HG03342 (cell line): ENCODE data around the gene COL4A2.

Experiments
- ATAC-seq: cut with Tn5 transposase; IDR thresholded peaks from one replicate; pipeline ENCODE4 v1.9.1; 2021; ENCODE audit warnings: mild to moderate bottlenecking, moderate library complexity; ENCODE audit not compliant: unreplicated experiment

COL4A2 gene

DNA sequence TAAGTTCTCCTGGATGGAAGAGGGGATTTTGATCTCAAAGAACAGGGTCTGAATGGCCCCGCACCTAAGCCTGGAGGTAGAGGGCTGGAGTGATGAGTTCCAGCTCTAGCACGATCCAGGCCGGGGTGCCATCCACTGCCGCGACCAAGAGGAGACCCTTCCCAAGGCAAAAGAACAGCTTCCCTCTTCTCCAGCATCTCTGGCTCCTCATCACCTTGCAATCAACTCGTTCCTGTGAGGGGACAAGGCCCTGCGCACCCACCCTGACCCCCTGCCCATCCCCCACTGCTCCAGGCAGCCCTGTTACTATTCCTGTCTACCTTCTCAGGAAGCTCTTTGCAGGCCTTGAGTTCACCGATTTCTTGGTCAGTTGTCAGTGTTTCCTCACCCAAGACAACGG lies 17.9 kb upstream of the COL4A2 start:
- no peak for ATAC-seq

DNA sequence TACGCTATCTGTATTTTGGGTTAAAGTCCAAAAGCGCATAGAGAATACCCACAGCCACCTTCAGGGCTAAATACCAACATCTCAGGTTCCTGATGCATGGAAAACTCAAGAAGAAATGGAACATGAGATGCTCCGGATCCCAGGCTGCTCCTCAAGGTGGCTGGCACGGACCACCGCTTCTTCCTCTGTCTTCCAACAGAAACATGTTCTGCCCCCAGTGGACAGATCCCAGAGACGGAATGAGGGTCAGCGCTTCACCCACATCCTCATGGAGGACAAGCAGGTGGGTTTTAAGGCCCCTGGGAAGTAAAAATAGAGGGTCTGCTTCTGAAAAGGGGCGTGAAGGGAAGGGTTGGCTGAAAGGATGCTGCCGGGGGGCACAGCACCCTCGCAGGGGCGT lies 17.4 kb upstream of the COL4A2 start:
- no peak for ATAC-seq

DNA sequence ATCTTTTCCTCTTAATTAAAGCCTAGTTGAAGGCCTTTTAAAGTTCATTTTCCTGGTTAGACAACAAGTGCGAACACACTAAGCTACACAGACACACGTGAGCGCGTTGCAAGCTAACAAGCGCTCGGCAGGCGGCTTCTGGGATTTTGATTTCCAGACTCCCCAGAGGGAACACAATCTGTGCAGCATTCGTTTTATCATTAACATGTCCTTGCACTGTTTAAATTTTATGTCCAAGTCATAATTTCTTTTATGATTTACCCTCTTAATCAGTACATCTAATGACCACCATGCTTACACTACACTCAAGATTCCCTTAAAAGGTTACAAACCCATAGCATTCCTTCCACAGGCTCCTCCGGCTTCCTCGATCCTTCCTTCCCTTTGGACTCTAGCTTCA lies 16.9 kb upstream of the COL4A2 start:
- no peak for ATAC-seq

DNA sequence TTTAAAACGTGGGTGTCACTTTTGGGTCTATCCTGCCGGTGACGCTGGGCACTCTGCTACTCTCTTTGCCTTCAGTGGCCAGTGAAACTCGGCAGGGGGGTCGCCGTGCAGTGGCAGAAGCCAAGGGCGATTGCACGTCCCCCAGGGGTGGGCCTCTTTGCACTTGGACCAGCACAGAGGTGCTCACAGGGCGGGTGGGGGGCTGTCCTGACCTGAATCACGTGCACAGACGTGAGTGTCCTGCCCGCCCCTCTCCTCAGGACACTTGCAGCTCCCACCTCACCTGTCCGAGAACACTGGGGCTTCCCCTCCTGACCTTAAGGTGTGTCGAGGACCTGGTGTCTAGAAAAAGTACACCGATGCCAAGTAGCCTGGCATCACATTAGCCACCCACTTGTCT lies 16.3 kb upstream of the COL4A2 start:
- ATAC-seq = no peak

DNA sequence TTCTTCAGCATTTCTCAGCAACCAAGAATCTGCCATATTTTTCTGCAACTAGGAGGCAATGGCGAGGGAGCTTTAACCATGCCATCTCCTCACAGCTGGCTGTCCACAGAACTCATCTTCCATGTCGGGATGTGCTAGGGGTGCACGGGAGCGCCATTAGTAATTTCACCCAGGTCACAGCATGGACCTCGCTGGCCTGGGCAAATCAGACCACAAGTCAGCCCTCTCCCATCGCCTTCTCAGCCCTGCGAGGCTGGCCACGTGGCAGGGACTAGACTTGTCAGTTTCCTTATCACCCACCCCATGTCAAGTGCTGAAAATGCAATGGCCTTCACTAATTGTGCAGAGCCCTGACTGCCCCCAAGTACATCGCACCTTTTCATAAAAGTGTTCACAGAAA lies 15.8 kb upstream of the COL4A2 start:
- no peak for ATAC-seq

DNA sequence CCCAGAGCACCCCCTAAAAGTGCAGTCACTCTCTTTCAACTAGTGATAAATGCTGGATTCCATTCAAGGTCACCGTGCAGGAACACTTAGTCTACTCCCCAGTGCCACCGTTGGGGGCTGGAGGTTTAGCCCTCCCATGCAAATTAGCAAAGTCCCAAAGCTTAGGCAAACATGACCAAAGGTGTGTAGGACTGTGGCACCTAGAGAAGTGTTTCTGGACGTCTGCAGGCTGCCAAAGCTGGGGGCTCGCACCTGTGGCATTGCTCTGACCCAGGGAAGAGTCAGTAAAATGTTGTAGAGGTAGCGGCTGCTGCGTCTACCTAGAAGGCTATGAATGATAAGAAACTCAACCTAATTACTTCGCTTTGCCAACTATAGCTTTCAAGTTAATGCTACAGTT lies 14.0 kb upstream of the COL4A2 start:
- no peak for ATAC-seq

DNA sequence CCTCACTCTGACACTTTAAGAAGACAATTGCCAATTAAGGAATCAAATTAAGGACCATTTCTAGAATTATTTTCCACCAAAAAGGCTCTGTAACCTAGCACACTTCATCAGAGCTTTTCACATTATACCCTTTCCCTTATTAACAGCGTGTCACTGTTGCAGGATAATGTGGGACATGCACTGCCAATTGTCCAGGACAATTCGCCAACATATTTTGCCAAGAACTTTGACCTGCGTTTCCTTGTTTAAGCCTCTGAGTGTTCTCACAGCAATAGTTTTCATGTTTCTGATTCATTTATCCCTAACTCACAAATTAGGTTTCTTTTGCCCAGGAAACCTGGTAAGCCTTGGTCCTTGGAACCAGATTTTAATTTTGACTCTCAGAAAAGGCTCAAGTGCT lies 13.4 kb upstream of the COL4A2 start:
- ATAC-seq = no peak

DNA sequence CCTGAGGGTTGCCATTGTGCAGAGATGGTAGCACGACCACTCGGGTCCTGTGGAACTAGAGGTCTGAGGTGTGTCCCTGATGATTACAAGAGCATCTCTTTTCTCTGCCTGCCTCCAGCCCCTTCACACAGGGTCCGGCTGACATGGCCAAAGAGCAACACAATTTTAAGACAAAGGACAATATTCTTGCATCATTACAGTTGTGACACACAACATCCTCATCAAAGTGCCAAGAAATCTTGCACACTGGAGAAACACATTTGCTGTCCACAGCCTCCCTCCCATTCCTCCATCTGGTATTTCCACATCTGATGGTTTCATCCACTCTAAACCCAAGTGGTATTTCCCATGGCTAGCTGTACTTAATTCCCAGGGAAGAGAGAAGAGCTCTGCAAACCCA lies 12.9 kb upstream of the COL4A2 start:
- no peak for ATAC-seq

DNA sequence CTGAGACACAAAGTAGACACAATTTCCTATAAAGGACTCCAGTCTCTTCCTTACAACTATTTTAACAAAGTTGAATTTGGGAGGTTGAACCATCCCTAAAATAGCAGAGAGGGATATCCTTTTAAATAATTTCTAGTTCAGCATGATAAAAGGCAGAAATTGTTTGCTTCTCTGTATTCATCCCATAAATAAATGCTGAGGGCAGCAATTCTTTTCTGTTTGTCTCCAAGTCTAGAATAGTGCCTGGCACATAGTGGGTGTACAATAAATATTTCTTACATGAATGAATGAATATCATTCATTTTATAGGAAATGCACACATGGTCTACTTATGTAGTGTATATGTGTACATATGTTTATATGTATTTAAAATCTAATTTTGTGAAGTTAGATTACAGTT lies 12.5 kb upstream of the COL4A2 start:
- ATAC-seq = no peak

DNA sequence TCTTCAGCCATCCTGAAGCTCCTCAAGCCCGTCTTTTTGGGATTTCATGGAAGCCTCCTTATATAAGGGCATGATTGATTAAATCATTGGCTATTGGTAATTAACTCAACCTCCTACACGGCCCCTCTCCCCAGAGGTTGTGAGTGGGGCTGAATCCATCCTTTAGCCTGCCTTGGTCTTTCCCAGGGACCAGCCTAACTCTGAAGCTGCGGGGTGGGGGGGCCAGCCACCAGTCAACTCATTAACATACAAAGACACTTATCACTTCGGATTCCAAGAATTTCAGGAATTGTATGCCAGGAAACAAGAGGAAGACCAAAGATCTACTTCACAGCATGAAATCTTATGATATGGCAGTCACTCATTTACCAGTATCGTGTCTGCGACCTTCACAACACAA lies 10.1 kb upstream of the COL4A2 start:
- no peak for ATAC-seq

DNA sequence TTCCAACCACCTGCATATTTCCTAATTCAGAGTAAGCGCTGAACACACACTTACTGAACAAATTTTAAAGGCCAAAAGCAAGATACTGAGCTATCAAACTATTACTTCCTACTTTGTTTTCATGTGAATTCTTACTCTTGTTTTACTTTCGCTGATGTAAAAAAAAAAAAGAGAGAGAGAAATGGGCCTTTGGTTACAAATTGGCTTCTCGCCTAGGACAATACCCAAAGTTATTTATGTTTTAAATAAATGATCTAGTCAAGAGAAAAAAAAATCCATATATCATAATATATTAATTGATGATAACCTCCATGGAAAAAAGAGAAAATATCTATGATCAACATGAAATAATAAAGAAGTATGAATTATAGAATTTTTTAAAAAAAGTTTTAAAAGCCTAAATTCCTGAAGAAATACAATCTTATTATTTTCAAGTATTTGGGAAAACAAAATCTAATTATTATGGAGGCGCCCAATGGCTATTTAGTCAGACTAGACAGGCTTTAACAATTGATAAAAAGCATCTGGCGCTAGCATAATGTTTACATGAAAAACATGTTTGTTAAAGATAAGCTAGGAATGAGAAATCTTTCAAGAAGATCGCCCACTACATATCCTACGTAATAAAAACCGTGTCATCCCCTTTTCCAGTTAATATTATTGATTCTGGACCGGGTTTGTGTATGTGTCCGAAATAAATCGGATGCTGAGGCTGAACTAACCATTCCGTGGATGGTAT lies 9.1 kb upstream of the COL4A2 start:
- no peak for ATAC-seq

DNA sequence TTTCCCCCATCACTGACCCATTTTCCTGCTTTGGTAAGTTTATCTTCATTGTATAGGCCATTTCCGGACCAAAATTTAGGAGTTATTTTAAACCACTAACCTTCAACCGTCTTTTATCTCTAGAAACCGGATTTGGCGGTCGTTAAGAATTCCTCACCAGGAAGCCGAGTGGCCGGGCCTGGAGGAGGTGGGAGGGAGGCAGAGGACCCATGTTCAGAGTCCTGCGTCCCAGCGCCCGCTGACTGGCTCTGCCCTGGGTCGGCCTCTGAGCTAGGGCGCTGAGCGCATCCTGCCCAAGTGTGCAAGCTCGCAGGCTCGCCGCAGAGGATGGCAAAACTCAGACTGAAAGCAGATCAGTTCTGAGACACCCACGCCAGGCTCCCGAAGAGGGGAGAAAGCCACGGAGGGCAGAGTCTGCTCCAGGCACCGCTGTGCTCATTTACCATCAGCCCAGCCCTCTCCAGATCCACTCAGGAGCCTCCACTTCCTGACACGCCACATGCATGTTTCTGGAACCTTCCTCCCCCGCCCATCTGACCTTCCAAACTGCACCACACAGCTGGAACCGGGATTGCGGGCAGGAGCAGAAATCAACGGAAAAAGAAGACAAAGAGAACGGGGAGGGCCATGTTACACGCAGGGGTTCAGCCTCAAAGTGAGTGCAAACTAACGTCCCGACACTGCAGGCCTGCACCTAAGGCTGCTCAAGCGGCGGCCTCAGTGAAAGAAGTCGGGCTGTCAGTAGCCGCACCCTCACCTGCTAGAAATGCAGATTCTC lies 8.4 kb upstream of the COL4A2 start:
- no peak for ATAC-seq

DNA sequence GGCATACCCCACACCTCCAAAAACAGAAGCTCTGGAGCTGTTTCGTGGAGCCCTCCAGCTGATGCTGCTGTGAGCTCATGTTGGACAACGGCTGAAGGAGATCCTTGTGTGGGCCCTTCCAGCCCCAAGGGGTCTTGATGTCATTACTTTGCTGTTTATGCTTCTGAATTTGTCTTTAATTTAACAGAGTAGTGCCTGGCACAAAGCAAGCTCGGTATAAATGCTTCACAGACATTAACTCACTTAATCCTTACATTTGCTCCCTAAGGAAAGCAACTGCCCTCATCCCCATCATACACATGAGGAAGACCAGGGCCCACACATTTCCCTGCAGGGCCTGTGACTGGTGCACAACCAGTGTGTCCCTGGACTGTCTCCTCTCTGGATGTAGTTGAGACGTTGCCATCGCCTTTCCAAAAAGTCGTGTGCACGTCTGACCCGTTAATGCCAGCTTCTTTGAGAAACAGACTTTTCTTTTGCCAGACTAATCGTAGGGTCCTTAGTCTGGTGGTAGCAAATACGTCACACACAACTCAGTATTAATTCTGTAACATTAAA lies 7.7 kb upstream of the COL4A2 start:
- no peak for ATAC-seq

DNA sequence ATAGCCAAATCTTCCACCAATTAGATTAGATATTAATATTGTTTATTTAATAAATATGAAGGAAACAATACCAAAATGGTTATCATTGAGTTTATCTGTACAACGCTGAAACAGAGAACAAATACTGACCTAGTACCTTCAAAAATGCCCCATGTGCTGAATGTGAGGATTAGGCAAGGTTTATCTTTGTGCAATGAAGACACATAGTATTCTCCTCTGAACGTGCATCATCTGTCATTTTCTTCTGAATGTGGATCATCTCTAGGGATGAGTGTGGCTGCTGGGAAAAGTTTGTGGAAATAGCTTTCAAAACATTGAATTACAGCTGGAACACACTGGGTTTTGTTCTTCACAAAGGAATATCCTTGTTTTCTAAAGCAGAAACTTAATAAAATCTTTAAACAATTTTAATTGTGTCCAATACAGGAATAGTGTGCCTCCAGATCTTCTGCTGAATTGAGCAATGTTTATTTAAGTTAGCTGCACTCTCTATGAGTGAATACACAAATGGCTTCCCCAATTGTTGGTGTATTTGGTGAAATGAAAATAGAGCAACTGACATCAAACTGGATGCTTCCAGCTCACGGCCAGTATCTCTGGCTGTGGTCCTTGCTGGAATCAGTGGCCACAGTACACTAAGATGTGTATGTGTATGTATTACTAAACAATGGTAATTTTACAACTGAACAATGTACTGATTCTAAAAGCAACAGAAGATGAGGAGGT lies 6.8 kb upstream of the COL4A2 start:
- no peak for ATAC-seq

DNA sequence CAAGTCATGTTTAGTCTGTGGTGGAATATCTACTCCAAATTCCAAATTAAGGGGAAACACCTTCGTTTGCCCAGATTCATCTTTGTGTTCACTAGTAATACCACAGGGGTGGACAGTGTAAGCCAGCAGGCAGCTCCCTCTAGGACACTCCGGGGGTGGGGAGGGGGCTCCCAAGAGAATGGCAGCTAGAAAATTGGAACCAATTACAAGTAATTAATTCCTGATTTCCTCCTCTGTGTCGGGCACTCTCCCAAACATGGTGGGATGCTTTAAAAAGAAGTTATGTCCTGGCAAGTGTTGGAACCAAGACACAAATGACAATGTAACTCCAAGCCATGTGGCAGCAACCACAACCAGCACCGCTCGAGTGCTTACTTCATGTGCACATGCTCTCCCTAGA lies 6.0 kb upstream of the COL4A2 start:
- no peak for ATAC-seq

DNA sequence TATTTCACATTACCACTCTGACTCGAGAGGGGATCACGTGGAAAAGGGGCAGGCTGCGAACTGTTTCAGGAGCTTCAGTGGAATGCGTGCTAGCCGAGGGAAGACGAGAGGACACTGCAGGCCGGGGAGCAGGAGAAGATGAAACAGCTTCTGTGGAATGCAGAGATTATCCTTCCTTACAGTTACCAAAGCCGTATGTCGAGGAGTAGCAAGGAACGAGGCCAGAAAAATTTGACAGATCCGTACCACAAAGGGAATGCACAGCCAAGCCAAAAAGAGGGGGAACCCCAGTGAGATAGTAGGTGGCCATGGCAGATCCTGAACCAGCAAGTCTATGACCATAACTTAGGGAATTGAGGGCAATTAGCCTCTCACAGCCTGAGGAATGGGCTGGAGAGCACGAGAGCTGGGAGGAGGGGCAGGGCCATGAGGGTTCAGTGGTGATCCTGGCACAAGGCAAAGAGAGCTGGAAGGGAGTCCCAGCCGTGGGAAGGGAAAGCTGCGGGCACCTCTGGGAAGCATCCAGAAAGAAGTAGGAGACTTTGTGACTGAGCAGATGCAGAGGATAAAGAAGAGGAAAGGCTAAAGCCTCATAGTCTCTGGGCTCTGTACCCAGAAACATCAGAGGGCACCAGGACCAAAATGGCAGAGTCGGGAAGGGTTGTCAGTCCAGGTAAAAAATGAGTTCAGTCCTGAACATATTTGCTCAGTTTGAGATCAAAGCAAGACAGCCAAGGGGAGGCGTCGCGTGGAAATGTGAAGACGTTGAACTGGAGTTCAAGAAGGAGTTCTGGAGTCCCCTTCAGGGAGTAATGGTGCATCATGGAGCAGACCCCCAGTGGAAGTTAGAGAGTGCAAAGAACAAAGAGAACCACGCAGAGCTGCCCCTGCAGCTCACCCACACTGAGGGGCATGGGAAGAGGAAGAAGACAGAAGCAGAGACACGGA lies 5.2 kb upstream of the COL4A2 start:
- ATAC-seq = no peak

DNA sequence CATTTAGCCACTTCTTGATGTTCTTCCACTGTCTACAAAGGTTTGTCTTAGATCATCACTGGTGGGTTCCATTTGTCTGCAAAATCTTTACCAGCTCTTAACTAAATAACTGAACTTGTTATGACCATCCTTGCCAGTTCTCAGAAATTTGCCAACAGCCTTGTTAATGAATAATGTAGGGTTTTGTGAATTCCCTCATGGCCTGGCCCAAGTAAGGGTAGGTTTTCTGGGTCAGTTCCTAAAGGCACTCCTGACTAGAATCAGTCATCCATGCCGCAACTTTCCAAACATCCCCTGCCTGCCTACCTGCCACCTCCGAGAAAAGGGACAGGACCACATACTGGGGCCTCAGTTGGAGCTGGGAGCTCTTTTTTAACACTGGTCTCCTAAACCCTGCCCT lies 4.1 kb upstream of the COL4A2 start:
- ATAC-seq = no peak

DNA sequence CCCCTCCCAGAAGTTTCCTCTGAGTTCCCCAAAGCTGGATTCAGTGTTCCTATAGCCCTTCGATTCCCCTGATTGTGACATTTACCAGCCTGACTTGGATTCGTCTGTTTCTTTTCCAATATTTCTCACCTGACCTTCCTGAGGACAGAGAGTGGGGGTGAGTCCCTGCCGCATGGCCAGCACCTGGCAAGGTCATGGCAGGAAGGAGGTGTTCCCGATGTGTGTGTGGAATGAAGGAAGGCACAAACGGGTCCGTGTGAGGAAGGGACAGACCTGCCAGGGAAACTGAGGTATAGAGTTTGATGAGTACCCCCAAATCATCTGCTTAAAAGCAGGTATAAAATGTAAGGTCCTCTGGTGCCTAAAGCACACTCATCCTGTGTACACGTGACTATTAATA lies 3.4 kb upstream of the COL4A2 start:
- no peak for ATAC-seq

DNA sequence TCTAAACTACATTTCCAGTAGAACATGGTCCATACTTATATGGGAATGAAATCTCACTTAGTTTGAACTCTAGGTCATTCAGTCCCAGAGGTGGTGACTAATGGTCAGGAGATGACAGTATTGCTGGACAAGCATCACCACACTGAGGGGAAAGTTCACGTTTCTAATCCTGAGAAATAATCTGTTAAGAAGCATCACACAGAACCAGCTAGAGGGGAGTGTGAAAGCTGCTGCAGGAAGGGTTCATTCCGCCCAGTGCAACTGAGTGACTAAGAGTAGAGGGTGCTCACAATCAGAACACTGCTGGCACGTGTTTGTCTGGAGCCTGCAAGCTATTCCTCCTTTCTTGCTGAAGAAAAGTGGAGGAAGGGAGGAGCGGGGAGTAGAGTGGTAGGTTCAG lies 2.8 kb upstream of the COL4A2 start:
- no peak for ATAC-seq

DNA sequence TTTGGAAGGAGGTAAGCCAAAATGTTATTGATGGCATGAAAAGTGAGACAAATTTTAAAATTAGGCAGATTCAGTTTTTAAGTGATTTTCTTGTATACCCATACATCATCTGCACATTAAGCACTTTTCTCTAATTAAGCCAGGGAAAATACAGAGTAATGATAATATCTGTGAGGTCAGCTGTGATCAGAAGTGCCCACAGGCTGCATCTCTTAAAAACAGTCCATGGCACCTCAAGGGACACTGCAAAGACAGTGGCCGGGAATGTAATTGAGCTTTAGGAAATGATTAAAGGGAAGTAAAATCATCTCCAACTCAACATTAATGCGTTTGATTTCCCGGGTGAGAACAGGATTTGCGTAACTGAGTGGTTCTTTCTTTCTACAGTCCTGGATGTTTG lies 2.1 kb upstream of the COL4A2 start:
- no peak for ATAC-seq

DNA sequence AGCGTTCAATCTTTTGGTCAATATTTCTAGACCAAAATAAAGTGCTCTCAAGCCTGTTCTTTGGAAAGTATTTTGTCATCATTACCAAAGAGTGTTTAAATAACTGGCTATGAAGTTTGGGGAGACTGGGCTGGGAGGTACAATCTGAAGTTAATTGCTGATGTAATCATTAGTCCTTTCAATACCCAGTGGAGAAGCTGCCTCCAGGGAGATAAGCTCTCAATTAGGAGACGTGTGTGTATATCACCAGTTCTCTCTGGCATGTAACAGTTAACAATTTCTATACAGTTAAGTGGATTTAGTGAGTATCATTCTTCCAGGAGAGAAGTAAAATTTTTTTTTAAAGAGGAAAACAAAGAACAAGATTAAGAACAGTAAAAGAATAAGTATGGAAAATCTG lies 1.5 kb upstream of the COL4A2 start:
- ATAC-seq = no peak
